ENCODE data around the gene USP20. TPM values are rescaled to one million over a fixed set of nuclear protein-coding genes. Genes with fewer than 3 reads are reported as not detected.

The USP20 gene
- polyA plus RNA-seq, 3 donors = 22.4 to 27.8 (median 22.6) TPM

- no peak for DNase-seq
Measured at GRCh38 chr9:129850821-129851550, 15.7 kb downstream of the USP20 start.

DNA sequence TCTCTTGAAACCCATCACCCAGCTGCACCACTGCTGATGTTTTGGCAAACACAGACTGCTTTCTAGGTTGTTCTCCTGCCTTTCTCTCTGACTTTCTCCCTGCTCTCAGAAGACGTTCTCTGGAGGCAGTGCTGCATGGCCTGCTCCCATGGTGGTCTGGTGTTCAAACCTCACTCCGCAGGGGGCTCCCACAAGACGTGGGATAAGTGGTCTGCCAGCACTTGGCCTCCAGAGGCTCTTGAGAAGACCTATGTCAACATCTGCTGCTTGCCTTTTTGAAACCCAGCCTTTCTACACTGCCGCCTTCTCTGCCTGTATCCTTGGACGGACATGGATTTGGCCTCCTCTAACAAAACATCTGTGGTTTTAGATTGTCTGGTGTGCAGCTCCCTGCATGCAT lies 16.6 kb downstream of the USP20 start:
- no peak for DNase-seq

GRCh38 chr9:129852579-129852978 lies 17.3 kb downstream of the USP20 start:
- no peak for DNase-seq

- no peak for DNase-seq
Measured at GRCh38 chr9:129853614-129854013, 18.4 kb downstream of the USP20 start.

DNA sequence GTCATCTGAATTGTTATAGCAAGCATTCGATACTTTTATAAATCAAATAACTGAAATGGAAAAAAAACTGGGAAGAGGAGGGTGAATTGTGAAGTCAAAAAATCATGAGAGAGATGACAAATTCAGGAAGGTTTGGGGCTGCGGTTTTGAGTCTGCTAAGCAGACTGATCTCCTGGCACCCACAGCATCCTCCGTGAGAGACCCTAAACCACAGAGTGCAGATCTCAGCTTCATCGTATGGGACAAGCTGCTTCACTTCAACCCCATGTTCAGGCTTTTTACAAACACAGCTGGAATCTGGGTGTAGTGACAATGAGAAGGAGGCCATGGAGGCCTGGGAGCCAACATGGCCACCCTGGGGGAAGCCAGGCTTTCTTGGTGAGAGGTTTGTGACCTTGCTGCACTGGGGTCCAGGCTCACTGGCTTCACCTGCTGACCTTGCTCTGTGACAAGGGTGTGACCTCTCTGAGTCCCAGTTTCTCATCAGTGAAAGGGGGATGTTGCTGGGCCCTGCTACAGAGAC lies 19.4 kb downstream of the USP20 start:
- no peak for DNase-seq

DNA sequence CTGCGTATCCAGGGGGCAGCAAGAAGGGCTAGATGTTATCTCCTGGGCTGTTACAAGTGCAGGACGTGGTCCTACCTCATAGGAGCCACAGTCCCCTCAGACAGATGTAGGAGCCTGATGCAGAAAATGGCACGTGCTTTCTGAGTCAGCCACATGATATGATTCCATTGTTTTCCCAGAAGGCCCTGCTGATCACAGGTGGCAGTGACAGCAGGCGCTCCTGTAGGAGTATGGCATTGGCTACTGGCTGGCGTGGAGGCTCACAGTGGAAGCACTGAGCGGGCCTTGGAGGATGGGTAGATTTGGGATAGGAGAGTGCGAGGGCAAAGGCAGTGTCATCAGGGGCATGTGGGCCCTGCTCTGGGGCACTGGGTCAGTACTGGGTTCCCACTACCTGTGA lies 21.9 kb downstream of the USP20 start:
- DNase-seq = no peak

DNA sequence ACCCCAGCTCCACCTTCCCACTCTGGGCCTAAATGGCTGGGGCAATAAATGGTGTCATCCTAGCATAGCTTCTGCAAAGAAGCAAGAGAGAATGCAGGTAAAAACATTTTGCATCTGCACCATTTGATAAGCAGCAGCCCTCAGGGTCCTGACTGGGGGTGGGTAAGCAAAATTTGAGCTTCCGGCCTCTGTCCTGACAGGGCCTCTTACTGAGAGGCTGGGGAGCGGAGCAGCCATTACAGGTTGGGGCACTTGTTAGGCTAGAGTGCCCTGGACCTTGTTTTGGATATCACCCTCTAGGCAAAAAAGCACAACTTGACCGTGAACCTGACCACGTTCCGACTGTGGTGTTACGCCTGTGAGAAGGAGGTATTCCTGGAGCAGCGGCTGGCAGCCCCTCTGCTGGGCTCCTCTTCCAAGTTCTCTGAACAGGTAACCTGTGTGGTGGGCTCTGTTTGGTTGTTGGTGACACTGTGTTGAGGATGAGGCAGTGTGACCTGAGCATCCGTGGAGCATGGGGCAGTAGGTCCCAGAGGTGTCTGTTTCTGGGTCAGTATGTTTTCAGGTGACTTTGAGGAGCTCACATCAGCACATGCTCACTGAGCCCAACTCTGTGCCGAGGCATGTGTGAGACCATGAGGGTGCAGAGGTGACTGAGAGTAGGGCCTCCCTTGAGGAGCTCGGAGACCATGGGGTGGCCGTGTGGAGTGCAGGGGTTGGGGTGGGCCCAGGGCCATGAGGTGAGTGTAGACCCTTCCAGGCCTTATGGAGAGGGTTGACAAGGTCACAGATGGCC lies 23.1 kb downstream of the USP20 start:
- no peak for DNase-seq

- DNase-seq = no peak
Measured at GRCh38 chr9:129860653-129861446, 25.6 kb downstream of the USP20 start.

DNA sequence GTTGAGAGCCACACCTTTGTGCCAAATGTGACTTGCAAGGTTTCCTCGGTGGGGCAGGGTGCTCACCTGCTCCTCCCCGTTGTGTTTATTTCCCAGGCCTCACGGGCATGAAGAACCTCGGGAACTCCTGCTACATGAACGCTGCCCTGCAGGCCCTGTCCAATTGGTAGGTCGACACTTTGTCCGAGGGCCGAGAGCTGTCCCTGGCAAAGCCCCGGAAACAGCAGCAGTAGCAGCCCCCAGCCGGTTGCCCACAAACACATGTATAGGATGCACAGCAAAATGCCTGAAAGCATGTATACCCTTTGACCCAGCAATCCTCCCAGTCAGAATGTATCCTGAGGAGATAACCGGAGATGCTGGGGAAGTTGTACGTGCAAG lies 26.2 kb downstream of the USP20 start:
- DNase-seq = no peak

GRCh38 chr9:129863059-129863690 lies 27.9 kb downstream of the USP20 start:
- no peak for DNase-seq

DNA sequence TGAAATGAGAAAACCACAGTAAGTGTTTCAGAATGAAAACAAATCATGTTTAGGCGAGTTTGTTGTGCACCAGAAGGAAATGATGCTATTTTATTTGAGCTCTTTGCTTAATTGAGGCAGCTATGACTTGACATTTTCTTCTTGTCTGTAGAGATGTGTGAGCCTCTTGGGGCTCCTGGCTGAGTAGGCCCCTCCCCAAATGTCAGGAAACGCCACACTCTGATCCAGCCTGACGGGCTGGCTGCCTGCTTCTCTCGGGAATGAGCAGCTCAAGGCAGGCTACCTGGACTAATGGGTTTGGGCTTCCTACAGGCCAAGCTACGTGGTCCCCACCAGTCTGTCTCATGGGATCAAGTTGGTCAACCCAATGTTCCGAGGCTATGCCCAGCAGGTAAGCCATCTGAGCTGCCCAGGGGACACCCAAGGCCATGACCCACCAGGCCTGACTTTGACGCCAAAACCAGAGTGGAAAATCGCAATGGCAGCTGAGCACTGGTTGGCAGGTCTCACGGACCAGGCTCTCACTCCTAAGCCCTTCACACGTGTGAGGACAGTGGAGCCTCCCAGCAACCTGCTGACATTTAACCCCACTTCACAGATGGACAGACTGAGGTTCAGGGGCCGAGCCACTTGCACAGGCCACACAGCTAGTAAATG lies 29.9 kb downstream of the USP20 start:
- no peak for DNase-seq

- no peak for DNase-seq
Measured at GRCh38 chr9:129865668-129866320, 30.5 kb downstream of the USP20 start.

GRCh38 chr9:129866394-129867135 lies 31.3 kb downstream of the USP20 start:
- DNase-seq = no peak

DNA sequence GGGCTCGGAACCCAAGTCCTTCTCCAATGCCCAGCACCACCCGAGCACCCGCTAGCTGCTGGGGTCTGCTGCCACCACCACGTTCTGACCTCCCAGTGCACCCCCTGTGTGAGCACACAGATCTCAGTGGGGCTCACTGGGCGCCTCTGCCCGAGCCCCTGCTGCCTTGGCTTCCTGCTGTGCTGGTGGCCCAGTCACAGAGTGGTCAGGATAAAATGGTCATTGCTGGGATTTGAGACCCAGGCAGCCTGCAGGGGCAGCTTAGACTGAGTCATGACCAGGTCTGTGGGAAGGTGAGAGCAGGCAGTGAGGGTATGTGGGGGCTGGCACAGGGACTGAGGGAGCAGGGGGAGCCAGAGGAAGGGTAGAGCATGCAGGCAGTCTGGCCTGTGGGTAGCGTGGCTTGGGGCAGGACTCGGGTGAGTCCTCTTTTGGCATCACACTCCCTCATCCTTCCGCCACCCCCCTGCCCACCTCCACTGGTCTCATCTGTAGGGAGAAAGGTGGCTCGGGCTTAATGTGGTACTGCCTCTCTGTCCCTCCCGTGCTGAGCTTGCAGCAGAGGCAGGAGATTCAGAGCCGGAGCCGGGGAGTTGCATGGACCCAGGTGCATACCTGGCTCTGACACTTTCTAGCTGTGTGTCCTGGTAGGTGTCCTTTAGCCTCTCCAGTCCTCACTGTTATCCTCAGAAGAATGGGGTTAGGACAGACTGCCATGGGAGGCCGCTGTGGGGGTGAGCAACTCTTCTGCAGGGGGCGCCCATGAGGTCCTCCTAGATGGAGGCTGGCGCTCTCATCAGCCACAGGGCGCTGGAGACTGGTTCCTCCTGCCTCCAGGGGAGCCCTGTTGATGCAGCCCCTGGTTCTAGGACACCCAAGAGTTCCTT lies 32.1 kb downstream of the USP20 start:
- DNase-seq = no peak

GRCh38 chr9:129868023-129868871 lies 33.0 kb downstream of the USP20 start:
- no peak for DNase-seq

GRCh38 chr9:129868872-129869486 lies 33.7 kb downstream of the USP20 start:
- DNase-seq = no peak

Measured in renal pelvis (tissue), 4 donors.